ENCODE measurements around the gene PAK1. TPM values are rescaled to one million over a fixed set of nuclear protein-coding genes. Genes with fewer than 3 reads are reported as not detected.
A peak's percentile ranks its signal among the peaks of the same experiment; 100 is the strongest.

The PAK1 gene
- total RNA-seq, 2 donors from 2014 or later: 104 to 123 TPM

DNA sequence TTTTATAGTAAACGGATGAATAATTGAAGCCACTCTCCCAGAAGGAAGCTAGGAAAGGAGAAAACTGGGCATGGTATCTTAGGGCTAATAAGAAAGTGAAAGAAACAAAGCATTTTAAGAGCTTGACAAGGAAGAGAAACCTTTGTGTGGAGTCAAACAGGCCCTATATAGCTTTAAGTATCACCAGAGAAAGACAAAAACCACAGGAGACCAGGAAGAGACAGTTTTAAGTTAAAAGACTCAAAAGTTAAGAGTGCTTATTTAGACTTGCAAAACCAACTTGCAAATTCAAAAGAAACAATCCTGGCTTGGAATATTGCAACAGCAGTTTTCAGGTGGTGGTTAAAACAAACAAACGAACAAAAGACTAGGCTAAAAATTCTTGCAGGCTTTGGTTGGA, 3.4 kb downstream of the PAK1 start:
- TF ChIP-seq, protein P1, sequence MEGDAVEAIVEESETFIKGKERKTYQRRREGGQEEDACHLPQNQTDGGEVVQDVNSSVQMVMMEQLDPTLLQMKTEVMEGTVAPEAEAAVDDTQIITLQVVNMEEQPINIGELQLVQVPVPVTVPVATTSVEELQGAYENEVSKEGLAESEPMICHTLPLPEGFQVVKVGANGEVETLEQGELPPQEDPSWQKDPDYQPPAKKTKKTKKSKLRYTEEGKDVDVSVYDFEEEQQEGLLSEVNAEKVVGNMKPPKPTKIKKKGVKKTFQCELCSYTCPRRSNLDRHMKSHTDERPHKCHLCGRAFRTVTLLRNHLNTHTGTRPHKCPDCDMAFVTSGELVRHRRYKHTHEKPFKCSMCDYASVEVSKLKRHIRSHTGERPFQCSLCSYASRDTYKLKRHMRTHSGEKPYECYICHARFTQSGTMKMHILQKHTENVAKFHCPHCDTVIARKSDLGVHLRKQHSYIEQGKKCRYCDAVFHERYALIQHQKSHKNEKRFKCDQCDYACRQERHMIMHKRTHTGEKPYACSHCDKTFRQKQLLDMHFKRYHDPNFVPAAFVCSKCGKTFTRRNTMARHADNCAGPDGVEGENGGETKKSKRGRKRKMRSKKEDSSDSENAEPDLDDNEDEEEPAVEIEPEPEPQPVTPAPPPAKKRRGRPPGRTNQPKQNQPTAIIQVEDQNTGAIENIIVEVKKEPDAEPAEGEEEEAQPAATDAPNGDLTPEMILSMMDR (IDR thresholded peaks at IDR 0.05): no peak
- no peaks in the 10 kb centered on the region for H3K9me3 ChIP-seq
- intact Hi-C loops (cut with DNase I): no loop called here
- no peak overlapping the region for H3K4me3 ChIP-seq
- H3K9ac ChIP-seq (ENCODE audit: low read depth in 2 of 2, low read length in 2 of 2): peak overlapping the region in 1 of 2 donors; percentile 93
- no peaks in the 10 kb centered on the region for H3K36me3 ChIP-seq
- peaks cover 5% of the 10 kb centered on the region for H3K4me1 ChIP-seq
- no peaks in the 10 kb centered on the region for H3K27me3 ChIP-seq
- DNase-seq: no peak
- peak overlapping the region; percentile 92 for H3K27ac ChIP-seq

DNA sequence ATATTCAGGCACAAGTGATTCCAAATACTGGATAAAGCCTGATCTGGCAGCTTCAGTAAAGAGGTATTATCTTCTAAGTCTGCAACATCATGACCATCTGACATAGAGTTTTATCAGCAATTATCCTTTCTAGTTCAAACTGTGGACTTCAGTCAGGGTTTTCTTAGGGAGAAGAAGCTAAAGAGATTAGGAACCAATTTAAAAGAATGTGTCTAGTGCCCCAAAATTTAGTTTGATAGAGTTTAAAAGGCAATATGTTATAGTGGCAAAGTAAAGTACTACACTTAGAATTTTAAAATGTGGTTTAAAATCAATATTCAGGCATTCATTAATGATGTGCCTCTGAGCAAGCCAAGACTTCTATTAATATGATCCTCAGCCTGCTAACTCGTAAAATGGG, 5.4 kb downstream of the PAK1 start:
- no peaks in the 10 kb centered on the region for H3K36me3 ChIP-seq
- H3K27ac ChIP-seq: peak overlapping the region; percentile 66
- TF ChIP-seq, protein P1 (IDR thresholded peaks at IDR 0.05): no peak
- no peak overlapping the region for H3K9ac ChIP-seq (ENCODE audit: low read depth in 2 of 2, low read length in 2 of 2)
- H3K9me3 ChIP-seq: no peaks in the 10 kb centered on the region
- no peaks in the 10 kb centered on the region for H3K27me3 ChIP-seq
- H3K4me1 ChIP-seq: peaks cover 5% of the 10 kb centered on the region
- intact Hi-C loops (cut with DNase I): loop anchor here (5.0 kb wide), 1 partner anchor 56 kb away; no protein-coding TSS in a partner anchor
- DNase-seq: no peak
- no peak overlapping the region for H3K4me3 ChIP-seq

DNA sequence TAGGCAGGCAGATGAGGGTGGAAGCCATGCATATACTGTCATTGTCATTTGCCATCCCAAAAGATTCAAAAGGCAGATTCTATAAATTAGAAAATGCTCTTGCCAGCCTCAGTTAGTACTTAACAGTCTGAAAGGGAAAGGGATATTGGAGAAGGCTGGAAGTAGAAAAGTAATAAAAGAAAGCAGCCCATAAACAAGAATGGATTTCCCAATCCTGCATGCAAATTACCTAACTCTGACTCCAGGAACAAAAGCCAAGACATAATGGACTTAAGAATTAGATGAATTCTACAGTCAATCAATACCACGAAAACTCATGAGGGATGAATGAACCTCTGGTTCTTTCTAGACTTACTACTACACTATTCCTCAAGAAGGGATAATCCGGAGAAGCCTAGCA, 5.9 kb downstream of the PAK1 start:
- peak overlapping the region; percentile 66 for H3K27ac ChIP-seq
- intact Hi-C loops (cut with DNase I): loop anchor here (5.0 kb wide), 1 partner anchor 56 kb away; no protein-coding TSS in a partner anchor

DNA sequence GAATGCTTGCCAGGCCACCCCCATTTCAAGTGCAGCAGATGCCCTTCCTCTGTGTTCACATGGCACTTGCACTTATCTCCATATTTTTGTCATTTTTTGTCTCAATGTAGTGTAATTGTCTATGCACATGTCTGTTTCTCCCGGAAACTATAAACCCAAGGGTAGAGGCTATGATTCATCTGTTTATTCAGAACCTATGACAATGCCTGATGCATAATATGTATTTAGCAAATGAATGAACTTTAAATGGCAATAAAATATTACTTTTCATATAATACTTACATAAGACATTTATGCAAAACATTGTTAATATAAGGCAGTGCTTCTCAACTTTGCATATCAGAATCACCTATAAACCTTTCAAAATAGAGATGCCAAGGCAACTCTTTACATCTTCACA, 6.7 kb downstream of the PAK1 start:
- Histone ChIP-seq H3K9me3 (no peaks in the 10 kb centered on the region), H3K36me3 (no peaks in the 10 kb centered on the region), H3K4me1 (peaks cover 5% of the 10 kb centered on the region), H3K4me3 (no peak overlapping the region), H3K27ac (peak overlapping the region; percentile 66), H3K27me3 (no peaks in the 10 kb centered on the region), H3K9ac (ENCODE audit: low read depth in 2 of 2, low read length in 2 of 2) (no peak overlapping the region)
- intact Hi-C loops (cut with DNase I): loop anchor here (5.0 kb wide), 1 partner anchor 55 kb away; no protein-coding TSS in a partner anchor
- TF ChIP-seq, protein P1 (IDR thresholded peaks at IDR 0.05): no peak
- DNase-seq: no peak

More for the DNA sequence above, 5.9 kb downstream of the PAK1 start:
- H3K4me1 ChIP-seq: peaks cover 5% of the 10 kb centered on the region
- no peaks in the 10 kb centered on the region for H3K9me3 ChIP-seq
- no peaks in the 10 kb centered on the region for H3K27me3 ChIP-seq
- TF ChIP-seq, protein P1 (IDR thresholded peaks at IDR 0.05): no peak
- H3K9ac ChIP-seq (ENCODE audit: low read depth in 2 of 2, low read length in 2 of 2): no peak overlapping the region
- no peak overlapping the region for H3K4me3 ChIP-seq
- no peaks in the 10 kb centered on the region for H3K36me3 ChIP-seq
- DNase-seq: no peak

DNA sequence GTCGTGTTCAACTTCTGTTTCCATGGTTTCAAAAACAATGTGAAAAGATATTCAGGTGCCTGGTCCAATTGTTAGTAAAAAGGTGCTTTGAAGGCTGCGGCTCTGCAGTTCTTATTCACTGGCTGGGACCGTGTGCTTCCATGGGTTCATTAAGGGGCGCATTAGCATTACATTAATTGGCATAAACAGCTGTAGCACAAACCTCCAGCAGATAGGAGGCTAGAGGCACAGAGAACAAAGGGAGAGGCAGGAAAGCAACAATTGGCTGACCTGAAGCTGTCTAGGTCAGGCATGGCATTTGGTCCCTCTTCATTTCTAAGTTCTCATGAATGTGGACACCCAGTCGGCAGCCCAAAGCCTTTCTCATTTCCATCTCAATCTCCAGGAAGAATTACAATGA, 16.6 kb downstream of the PAK1 start:
- intact Hi-C loops (cut with DNase I): no loop called here
- no peaks in the 10 kb centered on the region for H3K27me3 ChIP-seq
- DNase-seq: no peak
- TF ChIP-seq, protein P1 (IDR thresholded peaks at IDR 0.05): no peak
- H3K4me1 ChIP-seq: no peaks in the 10 kb centered on the region
- H3K36me3 ChIP-seq: no peaks in the 10 kb centered on the region
- no peak overlapping the region for H3K27ac ChIP-seq
- H3K9me3 ChIP-seq: no peaks in the 10 kb centered on the region
- H3K4me3 ChIP-seq: no peak overlapping the region
- H3K9ac ChIP-seq (ENCODE audit: low read depth in 2 of 2, low read length in 2 of 2): no peak overlapping the region
